ENCODE measurements around the gene GSE1.

GSE1 gene

GRCh38 chr16:85574672-85575475 lies 38.2 kb upstream of the GSE1 start:
- peak overlapping the region in 1 of 2 donors; percentile 21 for H3K4me3 ChIP-seq (ENCODE audit: low read depth in 1 of 2, low read length in 2 of 2)
- H3K27ac ChIP-seq (ENCODE audit: low read depth, low read length) = peak overlapping the region; percentile 34
- H3K36me3 ChIP-seq (ENCODE audit: control insufficient read depth in 1 of 2, insufficient read depth in 2 of 2, low read length in 2 of 2) = no peaks in the 10 kb centered on the region
- H3K4me1 ChIP-seq (ENCODE audit: control insufficient read depth in 1 of 2, insufficient read depth in 2 of 2, low read length in 2 of 2) = peaks cover 71 to 80% of the 10 kb centered on the region in 2 donors
- H3K9me3 ChIP-seq (ENCODE audit: control insufficient read depth in 1 of 2, low read length in 2 of 2) = no peaks in the 10 kb centered on the region
- no peaks in the 10 kb centered on the region for H3K27me3 ChIP-seq (ENCODE audit: control insufficient read depth in 1 of 2, insufficient read depth in 2 of 2, low read length in 2 of 2)
- no peak overlapping the region for H3K9ac ChIP-seq (ENCODE audit: low read depth in 1 of 2, low read length in 2 of 2)

- H3K4me3 ChIP-seq (ENCODE audit: low read depth in 1 of 2, low read length in 2 of 2) = no peak overlapping the region
- no peaks in the 10 kb centered on the region for H3K36me3 ChIP-seq (ENCODE audit: control insufficient read depth in 1 of 2, insufficient read depth in 2 of 2, low read length in 2 of 2)
- H3K9me3 ChIP-seq (ENCODE audit: control insufficient read depth in 1 of 2, low read length in 2 of 2) = no peaks in the 10 kb centered on the region
- H3K9ac ChIP-seq (ENCODE audit: low read depth in 1 of 2, low read length in 2 of 2) = no peak overlapping the region
- H3K27me3 ChIP-seq (ENCODE audit: control insufficient read depth in 1 of 2, insufficient read depth in 2 of 2, low read length in 2 of 2) = no peaks in the 10 kb centered on the region
- H3K4me1 ChIP-seq (ENCODE audit: control insufficient read depth in 1 of 2, insufficient read depth in 2 of 2, low read length in 2 of 2) = peaks cover 63 to 74% of the 10 kb centered on the region in 2 donors
- no peak overlapping the region for H3K27ac ChIP-seq (ENCODE audit: low read depth, low read length)
These were observed 37.2 kb upstream of the GSE1 start for GRCh38 chr16:85575920-85576319.

DNA sequence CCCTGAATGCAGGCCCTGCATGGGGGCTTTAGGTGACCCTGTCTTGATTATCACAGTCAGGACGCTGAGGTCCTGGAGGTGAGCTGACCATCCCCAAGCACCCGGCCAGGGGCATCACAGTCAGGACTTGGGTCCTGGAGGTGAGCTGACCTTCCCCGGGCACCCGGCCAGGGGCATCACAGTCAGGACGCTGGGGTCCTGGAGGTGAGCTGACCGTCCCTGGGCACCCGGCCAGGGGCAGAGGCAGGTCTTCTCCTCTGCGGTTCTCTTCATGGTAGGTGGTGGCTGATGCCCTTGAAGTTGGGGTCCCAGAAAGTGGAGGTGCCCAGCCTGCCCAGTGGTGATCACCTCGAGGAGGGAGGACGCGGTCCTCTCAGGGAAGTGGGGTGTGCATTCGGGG lies 36.2 kb upstream of the GSE1 start:
- no peak overlapping the region for H3K9ac ChIP-seq (ENCODE audit: low read depth in 1 of 2, low read length in 2 of 2)
- no peaks in the 10 kb centered on the region for H3K9me3 ChIP-seq (ENCODE audit: control insufficient read depth in 1 of 2, low read length in 2 of 2)
- H3K36me3 ChIP-seq (ENCODE audit: control insufficient read depth in 1 of 2, insufficient read depth in 2 of 2, low read length in 2 of 2) = no peaks in the 10 kb centered on the region
- H3K4me1 ChIP-seq (ENCODE audit: control insufficient read depth in 1 of 2, insufficient read depth in 2 of 2, low read length in 2 of 2) = peaks cover 55 to 63% of the 10 kb centered on the region in 2 donors
- no peak overlapping the region for H3K4me3 ChIP-seq (ENCODE audit: low read depth in 1 of 2, low read length in 2 of 2)
- H3K27ac ChIP-seq (ENCODE audit: low read depth, low read length) = no peak overlapping the region
- no peaks in the 10 kb centered on the region for H3K27me3 ChIP-seq (ENCODE audit: control insufficient read depth in 1 of 2, insufficient read depth in 2 of 2, low read length in 2 of 2)

DNA sequence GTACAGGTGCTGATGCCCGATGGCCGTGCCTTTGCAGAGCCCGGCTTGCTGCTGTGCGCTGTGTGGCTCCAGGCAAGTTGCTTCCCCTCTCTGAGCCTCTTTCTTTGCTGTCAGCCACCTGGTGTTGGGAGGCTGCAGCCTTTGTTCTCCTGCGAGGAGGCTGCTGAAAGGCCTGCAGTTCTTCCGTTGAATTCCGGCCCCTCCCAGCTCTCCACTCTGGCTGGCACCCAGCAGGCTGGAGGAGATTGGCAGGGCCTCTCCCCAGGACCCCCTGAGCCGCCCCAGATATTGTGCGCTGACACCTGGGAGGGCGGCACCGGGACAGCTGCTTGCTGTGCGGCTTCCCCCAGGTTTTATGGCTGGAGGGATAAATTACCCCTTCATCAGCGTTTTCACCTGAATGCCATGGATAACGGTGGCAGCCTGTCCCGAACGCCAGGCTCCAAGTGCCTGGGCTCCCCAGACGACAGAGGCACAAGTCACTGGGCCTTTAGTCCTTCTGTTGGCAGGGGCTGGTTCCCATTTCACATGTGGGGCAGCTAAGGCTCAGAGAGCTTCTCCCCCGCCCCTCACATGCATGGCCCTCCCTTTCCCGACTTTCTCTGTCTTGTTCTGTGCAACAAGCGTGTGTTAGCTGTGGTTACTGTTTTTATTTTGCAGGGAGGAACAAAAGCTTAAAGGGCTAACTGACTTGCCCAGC lies 35.1 kb upstream of the GSE1 start:
- H3K4me1 ChIP-seq (ENCODE audit: control insufficient read depth in 1 of 2, insufficient read depth in 2 of 2, low read length in 2 of 2) = peaks cover 55 to 60% of the 10 kb centered on the region in 2 donors

DNA sequence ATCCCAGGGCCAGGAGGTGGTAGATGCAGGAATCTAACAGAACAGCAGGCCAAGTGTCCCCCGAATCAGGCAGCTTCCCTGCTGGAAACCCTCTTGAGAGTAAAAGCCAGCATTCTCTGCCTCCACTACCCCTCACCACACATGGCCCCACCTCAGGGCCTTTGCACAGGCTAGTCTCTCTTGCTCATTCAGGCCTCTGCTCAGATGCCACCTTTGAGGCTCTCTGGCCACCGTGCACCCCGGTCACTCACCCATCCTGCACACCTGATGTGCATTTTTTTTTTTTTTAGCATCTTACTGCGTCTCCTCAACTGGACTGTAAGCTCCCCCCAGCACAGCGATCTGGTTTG lies 34.5 kb upstream of the GSE1 start:
- H3K27ac ChIP-seq (ENCODE audit: low read depth, low read length) = no peak overlapping the region
- H3K9ac ChIP-seq (ENCODE audit: low read depth in 1 of 2, low read length in 2 of 2) = no peak overlapping the region
- H3K27me3 ChIP-seq (ENCODE audit: control insufficient read depth in 1 of 2, insufficient read depth in 2 of 2, low read length in 2 of 2) = no peaks in the 10 kb centered on the region
- H3K9me3 ChIP-seq (ENCODE audit: control insufficient read depth in 1 of 2, low read length in 2 of 2) = no peaks in the 10 kb centered on the region
- peaks cover 55 to 62% of the 10 kb centered on the region in 2 donors for H3K4me1 ChIP-seq (ENCODE audit: control insufficient read depth in 1 of 2, insufficient read depth in 2 of 2, low read length in 2 of 2)
- H3K4me3 ChIP-seq (ENCODE audit: low read depth in 1 of 2, low read length in 2 of 2) = no peak overlapping the region
- no peaks in the 10 kb centered on the region for H3K36me3 ChIP-seq (ENCODE audit: control insufficient read depth in 1 of 2, insufficient read depth in 2 of 2, low read length in 2 of 2)

More for the DNA sequence above, 35.1 kb upstream of the GSE1 start:
- Histone ChIP-seq H3K4me3 (ENCODE audit: low read depth in 1 of 2, low read length in 2 of 2) (no peak overlapping the region), H3K9ac (ENCODE audit: low read depth in 1 of 2, low read length in 2 of 2) (no peak overlapping the region), H3K9me3 (ENCODE audit: control insufficient read depth in 1 of 2, low read length in 2 of 2) (no peaks in the 10 kb centered on the region), H3K27me3 (ENCODE audit: control insufficient read depth in 1 of 2, insufficient read depth in 2 of 2, low read length in 2 of 2) (no peaks in the 10 kb centered on the region), H3K27ac (ENCODE audit: low read depth, low read length) (no peak overlapping the region), H3K36me3 (ENCODE audit: control insufficient read depth in 1 of 2, insufficient read depth in 2 of 2, low read length in 2 of 2) (no peaks in the 10 kb centered on the region)

DNA sequence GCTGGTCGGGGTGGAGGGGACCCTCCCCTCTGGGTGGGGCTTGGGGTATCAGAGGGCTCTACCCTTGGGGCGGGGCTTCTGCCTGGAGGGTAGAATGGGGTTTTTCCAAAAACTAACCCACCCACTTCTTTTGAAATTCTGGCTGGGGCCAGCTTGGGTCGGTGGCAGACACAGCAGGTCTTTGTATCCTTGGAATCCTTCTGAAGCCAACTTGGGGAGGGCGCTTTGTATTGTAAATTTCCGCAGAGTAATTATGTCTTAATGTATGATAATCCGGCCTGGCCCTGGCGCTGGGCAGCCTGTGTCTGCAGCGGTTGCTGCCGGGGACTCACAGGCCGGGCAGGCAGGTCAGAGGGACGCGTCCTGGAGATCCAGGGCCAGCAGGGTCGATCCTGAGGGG lies 33.9 kb upstream of the GSE1 start:
- no peak overlapping the region for H3K27ac ChIP-seq (ENCODE audit: low read depth, low read length)
- no peak overlapping the region for H3K4me3 ChIP-seq (ENCODE audit: low read depth in 1 of 2, low read length in 2 of 2)
- no peaks in the 10 kb centered on the region for H3K27me3 ChIP-seq (ENCODE audit: control insufficient read depth in 1 of 2, insufficient read depth in 2 of 2, low read length in 2 of 2)
- no peaks in the 10 kb centered on the region for H3K9me3 ChIP-seq (ENCODE audit: control insufficient read depth in 1 of 2, low read length in 2 of 2)
- no peak overlapping the region for H3K9ac ChIP-seq (ENCODE audit: low read depth in 1 of 2, low read length in 2 of 2)
- H3K36me3 ChIP-seq (ENCODE audit: control insufficient read depth in 1 of 2, insufficient read depth in 2 of 2, low read length in 2 of 2) = no peaks in the 10 kb centered on the region
- peaks cover 51 to 56% of the 10 kb centered on the region in 2 donors for H3K4me1 ChIP-seq (ENCODE audit: control insufficient read depth in 1 of 2, insufficient read depth in 2 of 2, low read length in 2 of 2)

DNA sequence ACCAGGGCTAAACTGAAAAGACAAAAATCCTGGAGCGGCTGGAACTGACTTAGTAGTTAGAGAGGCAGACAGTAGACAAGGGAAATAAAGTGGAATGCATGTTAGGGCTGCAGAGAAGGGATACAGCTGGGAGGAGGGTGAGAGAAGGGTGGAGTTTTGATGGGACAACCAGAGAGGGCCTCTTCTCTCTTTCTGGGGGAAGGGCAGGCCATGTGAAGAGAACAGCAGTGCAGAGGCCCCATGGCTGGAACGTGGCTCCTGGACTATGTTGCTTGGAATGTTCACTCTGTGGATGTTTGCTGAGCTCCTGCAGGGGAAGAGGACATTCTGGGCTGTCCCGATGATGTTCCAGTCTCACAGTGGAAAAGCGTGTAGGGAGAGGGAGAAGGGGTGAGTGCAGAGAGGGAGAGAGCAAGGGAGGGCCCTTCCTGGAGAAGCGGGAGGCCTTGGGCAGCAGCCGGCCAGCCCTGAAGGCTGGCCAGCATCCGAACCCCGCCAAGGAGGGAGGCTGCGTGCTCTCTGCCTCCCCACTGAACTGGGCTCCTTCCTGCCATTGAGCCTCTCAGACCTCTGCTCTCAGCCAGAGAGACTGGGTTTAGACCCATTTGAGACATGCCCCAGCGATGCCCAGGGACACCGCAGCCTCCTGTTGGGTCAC lies 33.1 kb upstream of the GSE1 start:
- no peaks in the 10 kb centered on the region for H3K9me3 ChIP-seq (ENCODE audit: control insufficient read depth in 1 of 2, low read length in 2 of 2)
- no peaks in the 10 kb centered on the region for H3K27me3 ChIP-seq (ENCODE audit: control insufficient read depth in 1 of 2, insufficient read depth in 2 of 2, low read length in 2 of 2)
- H3K36me3 ChIP-seq (ENCODE audit: control insufficient read depth in 1 of 2, insufficient read depth in 2 of 2, low read length in 2 of 2) = no peaks in the 10 kb centered on the region
- H3K4me3 ChIP-seq (ENCODE audit: low read depth in 1 of 2, low read length in 2 of 2) = no peak overlapping the region
- no peak overlapping the region for H3K9ac ChIP-seq (ENCODE audit: low read depth in 1 of 2, low read length in 2 of 2)
- H3K27ac ChIP-seq (ENCODE audit: low read depth, low read length) = no peak overlapping the region
- H3K4me1 ChIP-seq (ENCODE audit: control insufficient read depth in 1 of 2, insufficient read depth in 2 of 2, low read length in 2 of 2) = peaks cover 42 to 49% of the 10 kb centered on the region in 2 donors

DNA sequence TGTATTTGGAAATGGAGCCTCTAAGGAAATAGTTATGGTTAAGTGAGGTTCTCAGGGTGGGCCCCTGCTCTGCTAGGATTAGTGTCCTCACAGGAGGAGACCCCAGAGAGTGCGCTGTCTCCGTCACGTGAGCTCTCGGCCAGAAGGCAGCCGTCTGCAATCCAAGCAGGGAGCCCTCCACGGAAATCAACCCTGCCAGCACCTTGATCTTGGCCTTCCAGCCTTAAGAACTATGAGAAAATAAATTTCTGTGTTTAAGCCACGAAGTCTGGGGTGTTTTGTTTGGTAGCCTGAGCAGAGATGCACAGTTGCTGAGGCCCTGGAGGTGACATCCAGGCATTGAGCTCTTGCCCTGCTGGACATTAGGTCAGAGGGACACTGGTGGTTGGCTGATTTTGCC lies 32.4 kb upstream of the GSE1 start:
- Histone ChIP-seq H3K9ac (ENCODE audit: low read depth in 1 of 2, low read length in 2 of 2) (no peak overlapping the region), H3K27ac (ENCODE audit: low read depth, low read length) (no peak overlapping the region), H3K9me3 (ENCODE audit: control insufficient read depth in 1 of 2, low read length in 2 of 2) (no peaks in the 10 kb centered on the region), H3K4me1 (ENCODE audit: control insufficient read depth in 1 of 2, insufficient read depth in 2 of 2, low read length in 2 of 2) (peaks cover 36 to 42% of the 10 kb centered on the region in 2 donors), H3K4me3 (ENCODE audit: low read depth in 1 of 2, low read length in 2 of 2) (no peak overlapping the region), H3K36me3 (ENCODE audit: control insufficient read depth in 1 of 2, insufficient read depth in 2 of 2, low read length in 2 of 2) (no peaks in the 10 kb centered on the region), H3K27me3 (ENCODE audit: control insufficient read depth in 1 of 2, insufficient read depth in 2 of 2, low read length in 2 of 2) (no peaks in the 10 kb centered on the region)

- no peak overlapping the region for H3K9ac ChIP-seq (ENCODE audit: low read depth in 1 of 2, low read length in 2 of 2)
- H3K36me3 ChIP-seq (ENCODE audit: control insufficient read depth in 1 of 2, insufficient read depth in 2 of 2, low read length in 2 of 2) = no peaks in the 10 kb centered on the region
- H3K27ac ChIP-seq (ENCODE audit: low read depth, low read length) = no peak overlapping the region
- H3K4me3 ChIP-seq (ENCODE audit: low read depth in 1 of 2, low read length in 2 of 2) = no peak overlapping the region
- H3K9me3 ChIP-seq (ENCODE audit: control insufficient read depth in 1 of 2, low read length in 2 of 2) = no peaks in the 10 kb centered on the region
- H3K4me1 ChIP-seq (ENCODE audit: control insufficient read depth in 1 of 2, insufficient read depth in 2 of 2, low read length in 2 of 2) = peaks cover 19 to 27% of the 10 kb centered on the region in 2 donors
- no peaks in the 10 kb centered on the region for H3K27me3 ChIP-seq (ENCODE audit: control insufficient read depth in 1 of 2, insufficient read depth in 2 of 2, low read length in 2 of 2)
These were observed 30.7 kb upstream of the GSE1 start for GRCh38 chr16:85582229-85582991.

Measured in duodenal mucosa (tissue), 2 donors.